Heart left ventricle (tissue), 16 donors: ENCODE data around the gene FSHR. TPM values are rescaled to one million over a fixed set of nuclear protein-coding genes. Genes with fewer than 3 reads are reported as not detected.

Source experiments
- ATAC-seq, 4 donors: fragments of 200-7000 bp; cut with Tn5 transposase; one replicate each; pipeline ENCODE4 v1.9.1; 2020 to 2022; ENCODE audit warnings: moderate library complexity in 4 of 4, mild to moderate bottlenecking in 3 of 4, moderate number of reproducible peaks in 1 of 4
- DNase-seq, 5 donors: peaks; one replicate each; pipeline ENCODE4 v3.0.0-alpha.2; 2020
- H3K27ac ChIP-seq, 12 donors: fragments of 200-600 bp; sonication (generic) in 4 of 12; one replicate each; pipeline versions ENCODE4 v1.5.0 to v1.8.0; 2016 to 2022; ENCODE audit warnings: mild to moderate bottlenecking in 2 of 12
- H3K27me3 ChIP-seq, 9 donors: fragments of 200-600 bp; sonication (generic) in 2 of 9; one replicate each; pipeline versions ENCODE4 v1.5.1 to v1.8.0; 2016 to 2022; ENCODE audit warnings: mild to moderate bottlenecking in 3 of 9
- H3K36me3 ChIP-seq, 9 donors: fragments of 200-600 bp; sonication (generic) in 2 of 9; one replicate each; pipeline versions ENCODE4 v1.5.0 to v1.8.0; 2018 to 2022; ENCODE audit warnings: mild to moderate bottlenecking in 2 of 9
- H3K4me1 ChIP-seq, 12 donors: fragments of 200-600 bp; sonication (generic) in 4 of 12; one replicate each; pipeline versions ENCODE4 v1.5.0 to v1.8.0; 2016 to 2022; ENCODE audit warnings: mild to moderate bottlenecking in 3 of 12
- H3K4me3 ChIP-seq, 12 donors: fragments of 200-600 bp; sonication (generic) in 4 of 12; one replicate each; pipeline versions ENCODE4 v1.5.0 to v1.8.0; 2017 to 2022; ENCODE audit warnings: mild to moderate bottlenecking in 9 of 12, moderate library complexity in 4 of 12
- H3K9me3 ChIP-seq, 12 donors: fragments of 200-600 bp; sonication (generic) in 4 of 12; one replicate each; pipeline versions ENCODE4 v1.5.0 to v1.8.0; 2016 to 2022; ENCODE audit warnings: mild to moderate bottlenecking in 1 of 12
- CTCF ChIP-seq, 12 donors: fragments of 200-600 bp; sonication (generic) in 4 of 12; IDR thresholded peaks; one replicate each; pipeline versions ENCODE4 v1.5.0 to v1.8.0; 2018 to 2022; ENCODE audit warnings: antibody characterized with exemption in 12 of 12, mild to moderate bottlenecking in 5 of 12
- POLR2A ChIP-seq, 2 donors: fragments of 450-650 bp; IDR thresholded peaks; one replicate each; pipeline ENCODE4 v1.6.1; 2017; ENCODE audit warnings: antibody characterized with exemption in 2 of 2, mild to moderate bottlenecking in 2 of 2, moderate library complexity in 2 of 2
- WGBS, 4 donors: extraction: QIAGEN DNeasy Blood & Tissue Kit in 2 of 4; methylation state at CpG; one replicate each; pipeline versions ENCODE4 v1.1.5 to v1.1.7; 2013 to 2018; 5-methylcytosine and 5-hydroxymethylcytosine counted together
- intact Hi-C, 10 donors: fragments of 100-400 bp; cut with DNase I; formaldehyde crosslinking; loops; one replicate each; pipeline versions ENCODE4 v1.11.1 to v1.14.2; 2022
- polyA plus RNA-seq, 2 donors: library from polyadenylated mRNA; stranded (reverse); fragments of 200-250 nt; gene quantifications; one replicate each; pipeline ENCODE4 v1.2.3, GENCODE V29; 2013
- total RNA-seq, 9 donors: library from RNA; depleted of rRNA in 2 of 9; stranded (reverse); fragments of >200 nt in 2 of 9; fragmentation: NEBNext Ultra II Directional in 3 of 9; extraction: Animal tissue kit (Norgen Biotek cat#: 25700) in 3 of 9; gene quantifications; one replicate each; pipeline versions ENCODE4 v1.1.0 to v1.2.4, GENCODE V29; 2016 to 2023
- donor health status: ischemic (EF 13 %, LVEDD 7.1; RV severe dilation, severe dysfunction).
- donor health status: healthy with polysubstance abuse.
- donor health status: DM: no; HTN: yes; CAD: no.
- donor health status: DM: no; HTN: no; CAD: no.
- donor health status: ischemic (EF 25% LVEDD 6.9; RV normal size, moderate dysfunction).
- donor health status: ischemic (EF 25% LVEDD 5.7; RV mildly dilated, moderate dysfunction).
- donor health status: healthy.
- donor health status: DM: yes; HTN: yes; CAD: no.
- donor health status: ischemic (EF 35%, LVEDD 5.7; RV mildly dilated, moderate dysfunction).
- donor health status: nonischemic (EF 11% LVEDD 7.7; RV severe dilation, severe dysfunction).
- donor health status: DM: yes; HTN: yes; CAD: no.
- donor health status: PGD.
- donor health status: ischemic (EF 29% LVEDD 5.4; RV normal size, mild dysfunction).
- donor health status: nonischemic (EF 23%, LVEDD 6.1; RV moderate dilation, normal function).

Gene FSHR
- total and polyA plus RNA-seq, 11 donors = 0.19 to 0.75 (median 0.39) TPM; not detected in 5

- peaks cover 0 to 2% (median 0%) of the 10 kb centered on the region in 12 donors for H3K9me3 ChIP-seq
- ATAC-seq (no peak), DNase-seq (no peak)
- intact Hi-C loops = no loop called here
- WGBS, 4 donors = 86 to 90% (median 87%) methylated on average over 2 of the region's 2 CpGs
- no peaks in the 10 kb centered on the region for H3K4me1 ChIP-seq
- H3K27ac ChIP-seq = no peak overlapping the region
- no peaks in the 10 kb centered on the region for H3K36me3 ChIP-seq
- H3K27me3 ChIP-seq = no peaks in the 10 kb centered on the region
- TF ChIP-seq POLR2A (IDR thresholded peaks at IDR 0.05) (no peak), CTCF (IDR thresholded peaks at IDR 0.05) (no peak)
- H3K4me3 ChIP-seq = no peak overlapping the region
Observed at GRCh38 chr2:49111006-49111405, 43.3 kb downstream of the FSHR start.

GRCh38 chr2:49110571-49110970 lies 43.7 kb downstream of the FSHR start:
- whole genome bisulfite sequencing, 4 donors = 48 to 80% (median 55%) methylated on average over 1 of the region's 1 CpG
- peak in 1 of 4 donors; percentile 49 for ATAC-seq

GRCh38 chr2:49108851-49109250 lies 45.5 kb downstream of the FSHR start:
- no peak overlapping the region for H3K4me3 ChIP-seq
- no peaks in the 10 kb centered on the region for H3K4me1 ChIP-seq
- DNase-seq (no peak), ATAC-seq (no peak)
- 70 to 88% (median 82%) methylated on average over 3 of the region's 3 CpGs for WGBS, 4 donors
- TF ChIP-seq POLR2A (IDR thresholded peaks at IDR 0.05) = no peak
- TF ChIP-seq CTCF (IDR thresholded peaks at IDR 0.05) = no peak
- H3K36me3 ChIP-seq = no peaks in the 10 kb centered on the region
- intact Hi-C loops = no loop called here
- no peak overlapping the region for H3K27ac ChIP-seq
- H3K9me3 ChIP-seq = peaks cover 0 to 2% (median 0%) of the 10 kb centered on the region in 12 donors
- H3K27me3 ChIP-seq = no peaks in the 10 kb centered on the region

More at GRCh38 chr2:49110571-49110970, 43.7 kb downstream of the FSHR start:
- intact Hi-C loops = no loop called here
- Histone ChIP-seq H3K9me3 (peaks cover 0 to 2% (median 0%) of the 10 kb centered on the region in 12 donors), H3K4me3 (no peak overlapping the region), H3K27me3 (no peaks in the 10 kb centered on the region), H3K4me1 (no peaks in the 10 kb centered on the region), H3K36me3 (no peaks in the 10 kb centered on the region), H3K27ac (no peak overlapping the region)
- DNase-seq = no peak
- TF ChIP-seq CTCF (IDR thresholded peaks at IDR 0.05) (no peak), POLR2A (IDR thresholded peaks at IDR 0.05) (no peak)

- Histone ChIP-seq H3K9me3 (peaks cover 0 to 2% (median 0%) of the 10 kb centered on the region in 12 donors), H3K4me1 (no peaks in the 10 kb centered on the region), H3K36me3 (no peaks in the 10 kb centered on the region), H3K4me3 (no peak overlapping the region), H3K27ac (no peak overlapping the region), H3K27me3 (no peaks in the 10 kb centered on the region)
- intact Hi-C loops = no loop called here
- ATAC-seq = no peak
- no peak for TF ChIP-seq POLR2A (IDR thresholded peaks at IDR 0.05)
- no peak for DNase-seq
- WGBS, 4 donors = 63 to 72% (median 69%) methylated on average over 3 of the region's 3 CpGs
Observed at GRCh38 chr2:49108436-49108835, 45.9 kb downstream of the FSHR start.

GRCh38 chr2:49105506-49105905 lies 48.8 kb downstream of the FSHR start:
- intact Hi-C loops = no loop called here
- Histone ChIP-seq H3K9me3 (no peaks in the 10 kb centered on the region), H3K27ac (no peak overlapping the region), H3K4me3 (no peak overlapping the region), H3K4me1 (no peaks in the 10 kb centered on the region), H3K36me3 (no peaks in the 10 kb centered on the region), H3K27me3 (no peaks in the 10 kb centered on the region)
- 64 to 88% (median 80%) methylated on average over 2 of the region's 2 CpGs for WGBS, 4 donors
- no peak for ATAC-seq
- no peak for DNase-seq
- TF ChIP-seq CTCF (IDR thresholded peaks at IDR 0.05) (no peak), POLR2A (IDR thresholded peaks at IDR 0.05) (no peak)
